GM18505 (cell line): ENCODE results near the gene CALHM2.

Experiments
- ATAC-seq: cut with Tn5 transposase; IDR thresholded peaks from one replicate; pipeline ENCODE4 v1.9.1; 2021; ENCODE audit not compliant: unreplicated experiment
- POLR2A ChIP-seq: IDR thresholded peaks from 4 replicates; pipeline ENCODE4 v1.6.1; 2011; ENCODE audit warnings: borderline replicate concordance; ENCODE audit not compliant: insufficient read depth, insufficient read length; ENCODE audit errors: extremely low read depth

The CALHM2 gene

GRCh38 chr10:103465411-103466179 lies 13.4 kb upstream of the CALHM2 start:
- TF ChIP-seq POLR2A: no peak
- ATAC-seq: no peak

GRCh38 chr10:103463499-103463898 lies 11.3 kb upstream of the CALHM2 start:
- no peak for ATAC-seq
- no peak for TF ChIP-seq POLR2A

GRCh38 chr10:103459615-103460014 lies 7.4 kb upstream of the CALHM2 start:
- no peak for TF ChIP-seq POLR2A
- no peak for ATAC-seq

GRCh38 chr10:103458720-103459119 lies 6.5 kb upstream of the CALHM2 start, which contains the start of gene CALHM1:
Gene CALHM1, minus strand, starts transcription at chr10:103458900. Its CDS starts 149 bp downstream, at chr10:103458751.
- ATAC-seq: peak; percentile 85
- TF ChIP-seq POLR2A: no peak

GRCh38 chr10:103457896-103458583 lies 5.9 kb upstream of the CALHM2 start:
- no peak for ATAC-seq
- TF ChIP-seq POLR2A: no peak

GRCh38 chr10:103457176-103457712 lies 5.1 kb upstream of the CALHM2 start:
- no peak for TF ChIP-seq POLR2A
- ATAC-seq: no peak

- no peak for ATAC-seq
- no peak for TF ChIP-seq POLR2A
Observed at GRCh38 chr10:103456074-103456660, 4.0 kb upstream of the CALHM2 start.

- no peak for ATAC-seq
- TF ChIP-seq POLR2A: no peak
Observed at GRCh38 chr10:103455235-103455634, 3.1 kb upstream of the CALHM2 start.

GRCh38 chr10:103454026-103454425 lies 1.9 kb upstream of the CALHM2 start:
- no peak for ATAC-seq
- TF ChIP-seq POLR2A: no peak

GRCh38 chr10:103452506-103453230 lies 498 bp upstream of the CALHM2 start:
- no peak for ATAC-seq
- TF ChIP-seq POLR2A: no peak

- peak; percentile 10 for TF ChIP-seq POLR2A
- ATAC-seq: no peak
Observed at GRCh38 chr10:103451091-103451813, 918 bp downstream of the CALHM2 start.

GRCh38 chr10:103450201-103450695 lies 1.9 kb downstream of the CALHM2 start:
- TF ChIP-seq POLR2A: no peak
- ATAC-seq: no peak
